GM19395 (cell line): ENCODE data around the gene EXOG.

Source experiments
- ATAC-seq: cut with Tn5 transposase; IDR thresholded peaks from one replicate; pipeline ENCODE4 v1.9.1; 2021; ENCODE audit warnings: mild to moderate bottlenecking, moderate library complexity; ENCODE audit not compliant: unreplicated experiment

Gene EXOG

GRCh38 chr3:38496131-38496910, at the start of gene EXOG:
Gene EXOG, plus strand, starts transcription at chr3:38496340. Its CDS starts 28 bp downstream, at chr3:38496368.
- ATAC-seq = peak; percentile 87

GRCh38 chr3:38446812-38447211, 49.3 kb upstream of the EXOG start:
- no peak for ATAC-seq

- ATAC-seq = no peak
Measured at GRCh38 chr3:38450853-38451252, 45.3 kb upstream of the EXOG start.

- peak; percentile 52 for ATAC-seq
Measured at GRCh38 chr3:38453075-38453912, 42.8 kb upstream of the EXOG start, which contains the start of gene ACVR2B. Gene ACVR2B, plus strand, starts transcription at chr3:38453890. Its CDS starts 433 bp downstream, at chr3:38454323.

- no peak for ATAC-seq
Measured at GRCh38 chr3:38453913-38454177, 42.3 kb upstream of the EXOG start.

GRCh38 chr3:38454178-38454883, 41.8 kb upstream of the EXOG start:
- ATAC-seq = peak; percentile 35

GRCh38 chr3:38454884-38455638, 41.1 kb upstream of the EXOG start:
- peak; percentile 51 for ATAC-seq

- ATAC-seq = peak; percentile 31
Measured at GRCh38 chr3:38455639-38456430, 40.3 kb upstream of the EXOG start.

- no peak for ATAC-seq
Measured at GRCh38 chr3:38457111-38458003, 38.8 kb upstream of the EXOG start.

GRCh38 chr3:38458796-38459498, 37.2 kb upstream of the EXOG start:
- ATAC-seq = no peak

GRCh38 chr3:38459499-38460048, 36.6 kb upstream of the EXOG start:
- ATAC-seq = no peak

- no peak for ATAC-seq
Measured at GRCh38 chr3:38460377-38461270, 35.5 kb upstream of the EXOG start.

- ATAC-seq = no peak
Measured at GRCh38 chr3:38465588-38466154, 30.5 kb upstream of the EXOG start.

GRCh38 chr3:38468765-38469164, 27.4 kb upstream of the EXOG start:
- no peak for ATAC-seq

- no peak for ATAC-seq
Measured at GRCh38 chr3:38469852-38470251, 26.3 kb upstream of the EXOG start.

- no peak for ATAC-seq
Measured at GRCh38 chr3:38471260-38471857, 24.8 kb upstream of the EXOG start.
